Amniotic stem cell (primary cell): Measurements from ENCODE around the gene CHD3.

Experiments
- DNase-seq: peaks from one replicate; lab custom pipeline; 2025; lab: John Stamatoyannopoulos, UW

The CHD3 gene

DNA sequence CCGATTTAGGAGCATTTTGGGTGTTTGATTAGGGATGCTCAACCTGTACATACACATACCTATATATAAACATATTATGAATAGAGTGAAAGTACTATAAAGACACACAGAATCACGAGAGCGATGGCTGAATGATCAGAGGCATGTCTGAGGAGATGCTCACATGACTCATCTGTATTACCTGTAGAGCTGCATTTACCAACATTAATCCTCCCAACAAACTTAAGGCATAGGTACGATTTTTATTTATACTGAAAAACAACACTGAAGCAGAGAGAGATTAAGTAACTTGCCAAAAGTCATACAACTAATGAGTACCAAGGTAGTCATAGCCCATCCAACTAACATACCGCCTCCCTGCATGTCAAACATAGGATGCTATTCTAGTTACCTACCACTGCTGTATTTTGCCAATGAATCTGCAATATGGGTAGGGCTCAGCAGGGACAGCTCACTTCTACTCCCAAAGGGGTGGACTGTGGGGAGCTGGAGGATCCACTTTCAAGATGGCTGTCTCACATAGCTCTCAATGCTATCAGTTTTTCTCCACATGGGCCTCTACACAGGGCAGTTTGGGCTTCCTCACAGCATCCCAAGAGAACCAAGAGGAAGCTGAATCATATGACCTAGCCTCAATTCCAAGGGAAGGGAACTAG, 23.5 kb upstream of the CHD3 start:
- DNase-seq: no peak

DNA sequence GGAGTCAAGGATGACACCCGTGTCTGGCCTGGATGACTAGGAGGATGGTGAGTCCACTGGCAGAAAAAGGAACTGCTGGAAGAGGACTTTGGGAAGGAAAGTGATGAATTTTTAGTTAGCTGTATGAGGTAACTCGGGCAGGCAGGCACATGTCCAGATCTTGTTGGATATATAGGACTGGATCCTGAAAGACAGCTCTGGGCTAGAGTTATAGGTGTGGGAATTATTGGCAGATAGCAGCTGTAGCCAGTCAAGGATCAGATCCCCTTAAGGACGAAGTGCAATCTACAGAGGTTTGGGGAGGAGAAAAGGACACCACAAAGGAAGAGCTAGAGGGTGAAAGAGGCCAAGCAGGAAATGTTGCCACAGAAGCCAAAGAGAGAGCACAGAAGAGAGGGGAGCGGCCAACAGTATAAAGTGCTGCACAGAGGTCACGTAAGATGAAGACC, 20.7 kb upstream of the CHD3 start:
- DNase-seq: no peak

DNA sequence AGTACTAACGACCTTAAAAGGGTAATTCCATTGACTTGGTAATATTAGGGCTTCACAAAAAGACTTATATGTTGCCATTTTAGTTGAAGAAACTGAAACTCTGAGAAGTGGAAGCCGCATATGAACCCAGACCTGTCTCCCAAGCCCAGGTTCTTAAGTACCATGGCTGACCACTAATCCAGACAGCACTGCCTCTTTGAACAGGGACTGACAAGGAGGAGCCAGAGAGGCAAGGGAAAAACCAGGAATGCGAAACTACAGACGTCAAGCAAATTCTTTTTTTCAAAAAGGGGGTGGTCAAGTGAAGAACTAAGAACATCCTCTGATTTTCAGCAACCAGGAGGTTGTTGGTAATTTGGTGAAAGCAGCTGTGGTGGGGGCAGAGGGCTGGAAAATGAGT, 15.5 kb upstream of the CHD3 start:
- no peak for DNase-seq

DNA sequence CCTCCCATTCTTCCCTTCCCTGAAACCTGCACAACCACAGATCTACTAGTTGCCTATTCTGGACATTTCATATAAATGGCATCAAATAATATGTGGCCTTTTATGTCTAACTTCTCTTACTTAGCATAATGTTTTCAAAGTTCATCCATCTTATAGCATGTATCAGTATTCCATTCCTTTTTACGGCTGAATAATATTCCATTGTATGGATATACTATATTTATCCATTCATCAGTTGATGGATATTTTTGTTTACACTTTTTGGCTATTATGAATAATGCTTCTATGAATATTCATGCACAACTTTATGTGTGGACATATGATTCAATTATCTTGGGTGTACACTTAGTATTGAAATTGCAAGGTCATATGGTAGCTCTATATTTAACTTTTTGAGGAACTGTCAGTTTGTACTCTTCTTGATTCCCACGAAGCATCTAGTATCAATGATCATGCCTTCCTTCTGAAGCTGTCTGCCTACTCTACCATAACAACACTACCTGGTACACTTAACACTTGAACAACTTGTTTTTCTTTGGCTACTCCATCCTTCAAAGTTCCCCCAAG, 12.7 kb upstream of the CHD3 start:
- no peak for DNase-seq

DNA sequence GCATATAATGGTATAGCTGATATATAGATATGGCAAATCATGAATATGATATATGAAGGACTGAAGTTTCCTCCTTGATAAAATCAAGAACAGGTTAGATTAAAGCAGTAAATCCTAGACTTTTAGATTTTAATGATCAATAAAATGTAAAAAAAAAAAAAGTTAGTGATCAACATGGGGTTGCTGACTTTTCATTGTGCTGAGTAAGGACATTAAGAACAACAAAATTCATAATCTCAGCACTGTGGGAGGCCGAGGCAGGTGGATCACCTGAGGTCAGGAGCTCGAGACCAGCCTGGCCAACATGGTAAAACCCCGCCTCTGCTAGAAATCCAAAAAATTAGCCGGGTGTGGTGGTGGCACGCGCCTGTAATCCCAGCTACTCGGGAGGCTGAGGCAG, 10.4 kb upstream of the CHD3 start:
- no peak for DNase-seq

DNA sequence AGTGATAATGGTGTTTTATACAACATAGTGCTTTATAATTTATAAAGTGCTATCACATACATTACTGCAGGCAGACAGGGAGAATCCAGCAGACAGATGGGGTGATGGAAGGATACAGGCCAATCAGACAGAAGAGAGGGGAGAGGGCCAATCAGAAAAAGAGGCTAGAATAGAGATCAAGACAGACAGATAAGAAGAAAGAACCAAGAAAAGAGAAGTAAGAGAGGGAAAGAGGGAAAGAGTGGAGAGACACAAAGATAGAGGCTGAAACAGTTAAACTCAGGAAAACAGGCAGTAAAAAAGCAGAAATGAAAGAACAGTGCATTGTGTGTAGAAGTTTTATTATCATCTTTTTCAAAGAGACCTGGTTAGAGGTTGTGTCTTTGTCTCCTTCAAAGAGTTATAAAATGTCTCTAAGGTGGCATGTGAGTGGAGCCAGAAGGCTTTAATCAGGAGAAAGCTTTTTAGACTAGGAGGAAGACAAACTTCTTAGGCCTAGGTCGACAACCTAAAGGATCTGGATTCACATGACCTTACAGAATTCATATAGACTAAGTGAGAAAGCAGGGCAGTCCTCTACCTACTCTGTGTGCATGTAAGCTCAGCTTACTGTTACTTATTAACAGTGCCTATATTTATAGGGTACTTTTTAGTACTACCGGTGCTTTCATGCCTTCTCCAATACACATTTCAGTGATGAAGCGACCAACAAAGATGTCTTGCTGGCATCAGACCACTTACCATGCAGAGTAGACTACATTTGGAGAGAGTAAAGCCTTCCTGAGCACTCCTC, 8.3 kb upstream of the CHD3 start:
- no peak for DNase-seq

DNA sequence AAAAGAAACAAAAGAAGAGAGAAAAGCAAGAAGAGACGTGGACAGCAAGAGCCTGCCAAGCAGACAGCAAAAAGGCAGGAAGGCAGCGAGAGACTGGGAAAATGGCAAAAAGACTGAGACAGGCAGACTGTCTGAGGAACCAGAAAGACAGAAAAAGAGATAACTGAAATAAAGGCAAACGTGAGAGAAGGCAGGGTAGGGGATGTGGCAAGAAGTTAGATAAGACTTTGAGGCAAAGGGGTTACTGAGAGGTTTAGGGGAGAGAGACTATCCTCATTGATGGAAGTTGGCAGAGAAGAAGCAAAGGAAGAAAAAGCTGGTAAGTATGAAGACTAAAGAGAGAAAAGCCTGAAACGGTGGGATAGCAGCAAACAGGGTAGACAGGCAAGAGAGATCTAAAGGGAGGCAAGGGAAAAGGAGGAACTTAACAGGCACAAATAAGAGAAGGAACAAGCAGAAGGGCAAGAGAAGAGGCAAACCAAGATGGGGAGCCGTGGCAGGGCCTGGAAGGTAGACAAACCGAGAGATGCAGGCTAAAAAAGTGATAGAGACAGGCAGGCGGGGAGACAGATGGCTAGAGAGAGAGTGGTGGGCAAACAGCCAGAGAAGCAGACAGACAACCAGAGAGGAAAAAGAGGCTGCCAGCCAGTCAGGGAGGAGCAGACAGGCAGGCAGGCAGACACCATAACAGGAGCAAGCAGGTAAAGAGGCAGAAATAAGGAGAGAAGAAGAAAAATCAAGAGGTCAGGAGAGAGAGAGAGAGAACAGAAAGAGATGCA, 7.1 kb upstream of the CHD3 start:
- DNase-seq: no peak

DNA sequence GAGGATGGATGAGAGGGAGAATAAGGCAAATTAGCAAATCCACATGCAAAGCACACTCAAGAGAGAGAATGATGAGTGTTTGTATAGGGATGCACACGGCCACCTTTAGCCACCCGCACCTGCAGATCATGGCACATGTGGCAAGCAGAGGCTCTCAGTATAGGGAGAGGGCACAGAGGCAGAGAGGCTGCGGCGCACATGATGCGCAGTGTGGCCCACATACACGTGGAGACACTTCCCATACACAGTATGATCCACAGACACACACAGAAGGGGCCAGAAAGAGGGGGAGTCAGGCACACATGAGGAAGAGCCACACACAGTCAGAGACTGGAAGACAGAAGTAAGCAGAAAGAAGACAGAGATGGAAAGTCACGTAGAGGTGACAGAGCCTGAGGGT, 6.5 kb upstream of the CHD3 start:
- no peak for DNase-seq

DNA sequence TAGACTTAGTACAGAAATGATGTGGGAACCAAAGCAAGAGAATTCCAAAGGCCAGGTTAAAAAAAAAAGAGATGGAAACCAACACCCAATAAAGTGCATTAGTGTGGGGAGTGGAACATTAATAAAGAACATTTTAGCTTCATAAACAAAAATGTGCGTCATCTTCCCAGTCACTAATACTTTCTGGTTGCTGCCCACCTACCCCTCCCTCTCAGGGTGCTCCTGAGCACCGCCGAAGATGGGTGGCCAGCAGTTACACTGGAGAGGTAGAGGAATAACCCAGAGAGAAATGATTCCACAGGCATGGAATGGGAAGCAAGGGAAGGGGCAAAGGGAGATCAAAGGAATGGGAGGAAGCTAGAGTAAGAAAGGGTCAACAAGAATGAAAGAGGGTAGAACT, 6.0 kb upstream of the CHD3 start:
- no peak for DNase-seq

DNA sequence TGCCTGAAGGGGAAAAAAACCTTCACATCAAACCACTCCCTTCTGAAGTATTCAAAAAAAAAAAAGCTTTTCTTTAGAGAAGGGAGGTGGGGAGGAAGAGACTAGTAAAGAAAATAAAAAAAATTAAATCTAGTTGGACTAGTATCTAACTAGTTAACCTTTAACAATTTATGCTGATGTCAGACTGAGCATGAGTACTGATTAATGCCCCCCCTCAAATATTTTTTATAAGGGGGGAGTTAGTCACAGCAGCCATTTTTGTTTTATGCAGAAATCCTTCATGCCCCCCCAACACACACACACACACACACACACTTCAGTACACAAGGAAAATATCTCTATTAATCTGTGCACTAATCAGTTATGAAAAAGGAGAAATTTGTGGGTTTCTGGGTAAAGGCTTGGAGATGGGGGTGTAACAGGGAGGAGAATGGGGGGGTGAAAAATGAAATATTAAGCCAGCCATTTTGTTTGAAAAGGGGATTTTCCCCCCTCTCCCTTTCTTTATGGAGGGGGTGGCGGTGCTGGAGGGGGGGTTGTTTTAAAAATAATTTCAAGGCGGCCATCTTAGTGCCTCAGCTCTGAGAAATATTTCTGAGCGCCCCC, 4.7 kb upstream of the CHD3 start:
- no peak for DNase-seq

DNA sequence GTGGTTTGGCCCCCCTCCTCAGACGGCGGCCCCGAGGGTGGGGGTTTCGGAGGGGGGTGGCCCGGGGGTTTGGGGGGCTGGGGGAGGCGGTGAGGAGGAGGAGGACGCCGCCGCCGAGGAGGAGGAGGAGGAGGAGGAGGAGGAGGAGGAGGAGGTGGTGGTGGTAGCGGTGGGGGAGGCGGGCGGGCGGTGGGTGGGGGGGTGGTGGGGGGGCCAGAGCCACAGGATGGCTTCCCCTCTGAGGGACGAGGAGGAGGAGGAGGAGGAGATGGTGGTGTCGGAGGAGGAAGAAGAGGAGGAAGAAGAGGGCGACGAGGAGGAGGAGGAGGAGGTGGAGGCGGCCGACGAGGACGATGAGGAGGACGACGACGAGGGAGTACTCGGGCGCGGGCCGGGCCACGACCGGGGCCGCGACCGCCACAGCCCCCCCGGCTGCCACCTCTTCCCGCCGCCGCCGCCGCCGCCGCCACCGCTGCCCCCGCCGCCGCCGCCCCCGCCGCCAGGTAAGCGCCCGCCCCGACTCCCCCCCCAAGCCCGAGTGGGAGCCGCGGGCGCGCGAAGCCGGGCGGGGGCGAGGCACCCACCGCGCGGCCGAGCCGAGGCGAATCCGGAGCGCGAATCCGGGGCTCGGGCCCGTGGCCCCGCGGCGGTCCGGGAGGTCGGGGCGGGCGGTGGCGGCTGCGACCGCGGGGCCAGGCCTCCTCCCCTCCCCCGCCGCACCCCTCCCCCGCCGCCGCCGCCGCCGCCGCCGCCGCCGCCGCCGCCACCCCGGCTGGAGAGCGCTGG, 3.8 kb upstream of the CHD3 start:
- DNase-seq: no peak

DNA sequence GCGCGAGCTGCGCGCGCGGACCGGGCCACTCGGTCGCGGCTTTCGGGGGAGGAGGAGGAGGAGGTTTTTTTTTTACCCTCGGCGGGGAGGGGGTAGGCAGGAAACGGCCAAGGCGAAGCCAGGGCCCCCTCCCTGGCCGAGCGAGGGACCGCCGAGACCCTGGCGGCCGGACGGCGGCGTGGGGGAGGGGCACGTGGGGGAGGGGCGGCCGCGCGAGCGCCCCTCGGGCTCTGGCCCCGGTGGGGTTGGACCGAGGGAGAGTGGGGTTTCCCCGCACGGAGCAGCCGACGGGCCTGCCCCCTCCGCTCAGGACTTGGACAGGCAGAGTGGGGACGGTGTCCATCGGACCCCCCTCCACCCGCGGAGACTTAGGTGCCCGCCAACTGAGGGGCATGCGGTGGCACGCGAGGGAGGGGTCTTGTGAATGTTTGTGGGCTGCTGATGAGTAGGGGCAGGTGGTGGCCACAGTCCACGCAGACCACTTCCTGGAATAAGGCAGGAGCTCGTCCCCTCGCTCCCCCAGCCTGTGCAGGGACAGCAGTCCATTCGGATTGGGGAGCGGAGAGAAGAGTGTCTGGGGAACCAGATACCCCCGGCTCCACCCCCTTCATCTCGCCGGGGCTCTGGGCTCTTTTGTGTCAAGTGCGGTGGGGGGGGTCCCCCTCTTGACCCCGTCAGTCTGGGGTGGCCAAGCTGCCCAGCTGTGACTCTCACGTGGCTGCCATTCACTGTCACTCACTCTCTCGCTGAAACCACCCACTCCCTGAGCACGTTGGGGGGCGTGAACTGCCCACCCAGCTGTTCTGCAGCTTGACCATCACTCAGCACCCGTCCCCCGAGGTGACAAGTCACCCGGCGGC, 3.0 kb upstream of the CHD3 start:
- DNase-seq: no peak

DNA sequence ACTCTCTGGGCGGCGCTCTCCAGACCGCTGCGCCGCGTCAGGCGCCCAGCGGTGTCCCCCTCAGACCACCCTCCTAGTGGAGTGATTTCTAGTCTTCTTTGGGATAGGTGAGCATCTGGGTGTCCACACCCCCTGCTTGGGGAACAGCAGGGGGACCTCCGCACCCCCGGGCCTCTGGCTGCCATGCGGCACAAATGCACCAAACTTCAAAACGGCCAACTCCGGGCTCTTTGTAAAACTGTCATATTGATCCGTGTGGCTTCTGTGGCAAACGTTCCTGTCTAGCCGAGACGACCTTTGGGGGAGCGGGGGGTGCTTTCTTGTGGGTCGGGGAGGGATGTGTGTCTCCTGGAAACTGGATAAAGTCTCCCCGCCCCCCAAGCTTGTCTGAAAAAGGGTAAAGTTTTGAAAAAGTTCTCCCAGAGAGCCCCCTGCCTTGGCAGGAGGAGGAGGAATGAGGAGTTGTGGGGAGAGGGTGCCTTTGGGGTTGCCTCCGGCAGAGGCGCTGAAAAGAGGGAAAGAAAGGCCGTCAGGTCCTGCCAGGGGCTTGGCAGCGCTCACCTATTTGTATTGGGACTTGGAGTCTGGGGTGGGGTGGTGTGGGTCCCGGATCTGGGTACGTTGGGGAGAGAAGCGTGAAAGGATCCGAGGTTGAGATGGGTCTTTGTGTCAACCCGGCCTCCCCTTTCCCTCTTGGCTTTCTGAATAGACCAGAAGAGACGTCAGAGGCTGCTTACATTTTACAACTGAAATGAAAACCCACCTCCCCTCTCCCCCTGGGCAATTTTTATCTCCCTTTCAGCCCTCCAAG, 2.2 kb upstream of the CHD3 start:
- DNase-seq: no peak

DNA sequence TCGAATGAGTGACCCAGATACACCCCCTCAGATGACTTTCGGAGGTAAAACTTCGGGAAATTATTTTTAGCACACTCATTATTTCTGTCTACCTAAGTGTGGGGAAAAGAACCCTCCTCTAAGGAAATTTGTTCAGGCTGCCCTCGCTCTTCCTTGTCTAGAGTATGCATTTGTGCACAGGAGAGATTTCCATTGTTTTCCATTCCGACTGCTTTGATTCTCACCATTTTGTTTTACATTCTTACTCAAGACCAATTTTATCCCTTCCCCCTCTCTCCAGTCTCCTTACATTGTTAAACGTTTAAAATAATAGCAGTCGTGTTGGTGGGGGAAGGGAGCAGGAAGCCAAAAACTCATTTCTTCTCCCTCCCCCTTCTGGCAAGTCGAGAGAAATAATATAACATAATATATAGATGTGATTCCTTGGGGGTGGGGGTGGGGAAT, 1.5 kb upstream of the CHD3 start:
- DNase-seq: no peak

DNA sequence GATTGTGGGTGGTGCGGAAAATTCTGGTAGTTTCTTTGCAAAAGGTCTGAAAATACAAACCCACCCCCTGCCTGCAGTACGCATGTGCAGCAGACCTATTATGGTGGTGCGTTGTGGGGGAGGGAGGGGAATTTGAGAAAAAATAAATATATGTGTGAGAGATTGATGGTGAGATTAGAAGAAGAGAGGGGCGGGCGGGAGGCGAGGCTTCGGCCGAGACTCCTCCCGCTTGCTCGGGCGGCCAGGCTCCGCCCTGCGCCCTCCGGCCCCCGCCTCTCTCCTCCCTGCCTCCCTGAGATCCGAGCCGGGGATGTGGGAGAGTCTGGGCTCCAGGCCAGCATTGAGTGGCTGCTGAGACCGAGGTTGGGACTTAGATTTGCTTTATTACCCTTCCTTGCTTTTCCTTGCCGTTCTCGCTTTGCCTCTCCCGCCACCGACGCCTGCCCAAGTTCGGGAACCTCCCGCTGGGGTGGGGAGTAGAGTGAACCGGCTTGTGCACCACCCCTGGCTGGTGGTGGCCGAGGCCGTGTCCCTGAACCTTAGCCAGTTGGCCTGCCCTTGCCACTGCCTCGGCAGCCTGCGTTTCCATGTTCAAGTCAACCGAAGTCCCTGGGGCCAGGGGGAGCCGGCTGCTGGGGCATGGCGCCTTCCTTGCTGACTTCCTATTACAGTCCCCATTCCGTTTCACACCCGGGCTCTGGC, 956 bp upstream of the CHD3 start:
- peak; percentile 97 for DNase-seq

DNA sequence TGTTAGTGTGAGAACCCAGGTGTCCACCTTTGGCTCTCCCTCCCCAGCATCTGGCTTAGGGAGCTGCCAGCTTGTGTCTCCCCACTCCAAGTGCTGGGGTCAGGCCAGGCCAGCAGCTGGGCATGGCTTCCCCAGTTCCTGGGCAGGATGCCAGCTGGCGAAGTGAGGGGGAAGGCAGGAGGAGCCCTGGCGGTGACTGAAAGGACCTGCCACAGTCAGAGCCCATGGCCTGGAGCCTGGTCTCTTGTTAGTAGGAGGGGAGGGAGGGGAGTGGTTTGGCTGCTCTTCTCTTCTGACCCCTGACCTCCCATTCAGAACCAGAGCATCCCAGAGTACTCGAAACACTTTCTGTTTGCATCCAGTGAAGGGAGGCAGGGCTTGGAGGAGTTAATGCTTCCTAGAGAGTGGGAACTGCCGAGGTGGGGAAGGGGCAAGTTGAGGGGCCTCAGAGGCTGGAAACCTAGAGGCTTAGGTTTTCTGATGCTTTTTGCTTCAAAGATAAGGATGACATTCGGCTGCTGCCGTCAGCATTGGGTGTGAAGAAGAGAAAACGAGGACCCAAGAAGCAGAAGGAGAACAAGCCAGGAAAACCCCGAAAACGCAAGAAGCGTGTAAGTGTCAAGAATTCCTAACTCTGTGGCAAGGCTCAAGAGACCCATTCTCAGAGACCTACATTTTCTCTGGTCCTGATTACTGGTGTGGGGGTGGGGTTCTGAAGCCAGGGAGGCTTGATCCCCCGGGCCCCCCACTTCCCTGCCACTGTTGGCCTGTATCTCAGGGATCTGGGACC, 772 bp downstream of the CHD3 start:
- peak; percentile 61 for DNase-seq

DNA sequence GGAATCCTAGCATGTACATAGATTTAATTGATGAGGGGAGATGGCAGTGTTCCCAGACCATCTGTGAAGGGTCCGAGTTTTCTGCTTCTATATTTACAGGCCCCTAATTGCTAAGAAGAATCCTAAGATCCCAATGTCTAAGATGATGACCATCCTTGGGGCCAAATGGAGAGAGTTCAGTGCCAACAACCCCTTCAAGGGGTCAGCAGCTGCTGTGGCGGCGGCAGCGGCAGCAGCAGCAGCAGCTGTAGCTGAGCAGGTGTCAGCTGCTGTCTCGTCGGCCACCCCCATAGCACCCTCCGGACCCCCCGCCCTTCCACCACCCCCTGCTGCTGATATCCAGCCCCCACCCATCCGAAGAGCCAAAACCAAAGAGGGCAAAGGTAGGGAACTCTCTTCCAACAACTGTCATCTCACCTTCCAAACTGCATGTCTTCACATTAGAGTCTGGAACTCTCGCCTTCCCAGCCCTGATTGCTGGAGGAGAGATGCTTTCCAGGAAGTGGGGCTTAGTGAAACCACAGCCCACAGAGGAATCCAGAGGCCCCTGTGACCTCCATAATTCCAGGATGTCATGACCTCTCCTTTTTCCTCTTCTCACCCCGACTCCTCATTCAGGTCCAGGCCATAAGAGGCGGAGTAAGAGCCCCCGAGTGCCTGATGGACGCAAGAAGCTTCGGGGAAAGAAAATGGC, 4.7 kb downstream of the CHD3 start:
- no peak for DNase-seq
